GM12865 (cell line): ENCODE measurements around the gene PSMA7.

Source experiments
- DNase-seq: peaks from one replicate; pipeline ENCODE4 v3.0.0; 2010; ENCODE audit warnings: low read depth
- H3K4me3 ChIP-seq: 2 replicates; pipeline ENCODE4 v1.5.1; 2011; ENCODE audit warnings: mild to moderate bottlenecking, low read depth, low read length, control low read depth
- TF ChIP-seq, protein P1 (sequence below): IDR thresholded peaks from 2 replicates; pipeline ENCODE4 v1.5.1; 2011; ENCODE audit warnings: low read length, control low read depth, low read depth, inconsistent platforms; ENCODE audit not compliant: insufficient read depth; ENCODE audit errors: missing control alignments

PSMA7 gene

DNA sequence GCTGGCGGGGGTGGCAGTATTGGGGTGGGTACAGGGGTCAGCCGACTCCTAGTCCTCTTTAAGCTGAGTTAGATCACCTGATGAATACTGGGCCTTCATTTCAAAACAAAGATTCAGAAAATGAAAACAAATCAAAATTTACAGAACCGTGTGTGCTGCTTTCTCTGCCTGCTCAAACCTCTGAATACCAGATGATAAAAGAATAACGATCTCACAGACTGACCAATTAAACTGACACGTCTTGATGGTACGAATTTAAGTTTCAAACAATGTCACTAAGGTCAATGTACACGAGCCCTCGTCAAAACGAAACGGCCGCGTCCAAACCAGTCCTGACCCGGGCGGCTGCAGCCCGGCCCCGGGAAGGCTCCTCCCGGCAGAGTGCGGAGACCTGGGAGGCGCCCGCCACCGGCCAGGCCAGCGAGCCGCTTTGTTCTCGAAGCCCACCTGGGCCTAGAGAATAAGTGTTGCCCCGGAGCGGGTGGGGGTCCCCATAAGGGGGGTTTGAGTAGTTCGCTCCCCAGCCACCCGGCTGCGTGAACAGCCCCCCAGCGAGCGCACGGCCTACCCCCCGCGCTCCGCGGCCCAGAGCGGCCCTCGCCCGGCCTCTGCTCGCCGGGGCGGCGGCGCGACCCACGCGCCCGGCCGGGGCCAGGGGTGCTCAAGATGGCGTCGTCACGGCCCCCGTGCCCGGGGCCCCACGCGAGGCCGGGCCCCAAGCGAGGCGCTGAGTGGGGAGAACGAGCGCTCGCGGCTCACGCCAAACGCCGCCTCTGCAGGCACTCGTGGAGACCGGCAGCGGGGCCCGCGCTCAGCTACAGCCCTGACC, 728 bp downstream of the PSMA7 start:
- peak overlapping the region; percentile 65 for H3K4me3 ChIP-seq
- peak; percentile 19 for DNase-seq
- TF ChIP-seq, protein P1, sequence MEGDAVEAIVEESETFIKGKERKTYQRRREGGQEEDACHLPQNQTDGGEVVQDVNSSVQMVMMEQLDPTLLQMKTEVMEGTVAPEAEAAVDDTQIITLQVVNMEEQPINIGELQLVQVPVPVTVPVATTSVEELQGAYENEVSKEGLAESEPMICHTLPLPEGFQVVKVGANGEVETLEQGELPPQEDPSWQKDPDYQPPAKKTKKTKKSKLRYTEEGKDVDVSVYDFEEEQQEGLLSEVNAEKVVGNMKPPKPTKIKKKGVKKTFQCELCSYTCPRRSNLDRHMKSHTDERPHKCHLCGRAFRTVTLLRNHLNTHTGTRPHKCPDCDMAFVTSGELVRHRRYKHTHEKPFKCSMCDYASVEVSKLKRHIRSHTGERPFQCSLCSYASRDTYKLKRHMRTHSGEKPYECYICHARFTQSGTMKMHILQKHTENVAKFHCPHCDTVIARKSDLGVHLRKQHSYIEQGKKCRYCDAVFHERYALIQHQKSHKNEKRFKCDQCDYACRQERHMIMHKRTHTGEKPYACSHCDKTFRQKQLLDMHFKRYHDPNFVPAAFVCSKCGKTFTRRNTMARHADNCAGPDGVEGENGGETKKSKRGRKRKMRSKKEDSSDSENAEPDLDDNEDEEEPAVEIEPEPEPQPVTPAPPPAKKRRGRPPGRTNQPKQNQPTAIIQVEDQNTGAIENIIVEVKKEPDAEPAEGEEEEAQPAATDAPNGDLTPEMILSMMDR = no peak

DNA sequence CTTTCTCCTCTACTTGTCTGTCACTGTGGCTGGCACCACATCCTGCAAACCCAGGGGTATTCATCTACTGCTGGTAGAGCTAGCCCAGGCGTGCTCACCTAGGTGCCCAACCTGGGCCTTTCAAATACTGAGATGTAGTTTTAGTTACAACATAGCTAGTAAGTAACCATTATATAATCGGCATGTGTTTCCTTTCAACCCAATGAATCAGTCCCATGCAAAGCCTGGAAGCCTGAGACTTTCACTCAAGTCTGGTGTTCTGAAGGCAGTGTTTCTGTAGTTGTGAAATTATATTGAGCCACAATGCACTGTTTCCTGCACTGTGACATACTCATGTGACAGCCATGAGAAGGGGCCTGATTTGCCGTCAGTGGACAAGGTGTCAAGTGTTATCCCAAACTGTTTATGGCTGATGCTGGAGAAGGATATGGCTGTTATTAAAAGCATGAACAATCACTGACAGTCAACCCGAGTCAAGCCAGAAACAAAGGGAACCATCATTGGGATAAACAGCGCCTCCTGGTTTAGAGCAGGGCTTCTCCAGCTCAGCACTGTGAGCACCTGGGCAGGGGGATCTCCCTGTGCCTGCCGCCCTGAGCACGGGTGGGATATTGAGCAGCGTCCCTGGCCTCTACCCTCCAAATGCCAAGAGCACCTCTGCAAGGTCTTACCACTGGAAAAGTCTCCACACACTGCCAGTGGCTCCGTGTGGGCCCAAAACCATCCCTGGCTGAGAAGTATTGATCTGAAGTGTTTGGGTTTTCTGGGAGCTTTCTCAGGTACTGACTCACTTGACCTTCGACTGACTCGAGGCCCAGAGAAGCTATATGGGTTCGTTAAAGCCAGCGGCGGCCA, 1.6 kb downstream of the PSMA7 start:
- DNase-seq = peak; percentile 25
- TF ChIP-seq, protein P1 = peak; percentile 25

DNA sequence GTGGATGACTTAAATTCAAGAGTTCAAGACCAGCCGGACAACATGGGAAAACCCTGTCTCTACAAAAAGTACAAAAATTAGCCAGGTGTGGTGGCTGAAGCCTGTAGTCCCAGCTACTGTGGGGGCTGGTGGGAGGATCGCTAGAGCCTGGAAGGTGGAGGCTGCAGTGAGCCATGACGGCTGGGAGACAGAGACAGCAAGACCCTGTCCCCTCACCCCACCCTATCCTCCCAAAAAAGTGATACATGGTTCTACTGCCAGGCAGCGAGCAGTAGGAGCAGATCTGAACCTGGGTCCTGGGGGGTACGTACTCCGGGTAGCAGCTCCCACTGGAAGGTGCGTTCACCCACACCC, 2.2 kb downstream of the PSMA7 start:
- DNase-seq = no peak
- no peak overlapping the region for H3K4me3 ChIP-seq
- TF ChIP-seq, protein P1 = no peak

More for the DNA sequence above, 1.6 kb downstream of the PSMA7 start:
- H3K4me3 ChIP-seq = peak overlapping the region; percentile 65

DNA sequence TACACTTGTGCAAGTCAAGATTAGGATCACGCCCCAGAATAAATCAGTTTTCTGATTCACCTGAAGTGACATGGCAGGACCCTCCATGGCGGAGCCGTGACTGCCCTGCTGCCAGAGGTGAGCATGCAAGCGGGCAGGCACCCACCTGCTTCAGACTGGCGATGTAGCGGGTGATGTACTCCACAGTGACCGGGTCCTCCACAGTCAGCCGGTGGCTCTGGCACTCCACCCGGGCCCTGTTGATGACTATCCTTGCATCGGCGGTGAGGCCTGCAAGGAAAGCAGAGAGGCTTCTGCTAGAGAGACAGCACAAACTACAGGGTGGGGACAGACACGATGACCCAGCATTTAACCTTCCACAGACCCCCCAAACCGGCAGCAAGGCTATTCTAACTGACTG, 3.6 kb downstream of the PSMA7 start:
- DNase-seq = no peak

DNA sequence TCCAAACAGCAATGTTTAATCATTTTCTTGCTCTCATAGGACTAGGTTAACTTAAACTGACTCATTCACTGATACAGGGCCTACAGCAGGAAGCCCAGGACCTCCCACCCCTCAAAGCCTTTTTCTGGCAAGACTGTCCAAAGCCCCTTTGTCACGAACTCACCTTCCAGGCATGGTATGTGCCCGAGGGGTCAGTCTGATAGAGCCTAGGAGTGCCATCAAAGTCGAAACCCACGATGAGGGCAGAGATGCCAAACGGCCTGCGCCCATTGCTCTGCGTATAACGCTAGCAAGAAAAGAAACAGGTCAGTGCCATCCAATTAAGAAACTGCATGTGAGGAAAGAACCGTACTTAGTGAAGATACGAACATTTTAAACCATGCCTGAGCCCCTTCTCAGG, 4.3 kb downstream of the PSMA7 start:
- no peak for DNase-seq
- no peak overlapping the region for H3K4me3 ChIP-seq
- TF ChIP-seq, protein P1 = no peak

More for the DNA sequence above, 3.6 kb downstream of the PSMA7 start:
- H3K4me3 ChIP-seq = no peak overlapping the region
- TF ChIP-seq, protein P1 = no peak

DNA sequence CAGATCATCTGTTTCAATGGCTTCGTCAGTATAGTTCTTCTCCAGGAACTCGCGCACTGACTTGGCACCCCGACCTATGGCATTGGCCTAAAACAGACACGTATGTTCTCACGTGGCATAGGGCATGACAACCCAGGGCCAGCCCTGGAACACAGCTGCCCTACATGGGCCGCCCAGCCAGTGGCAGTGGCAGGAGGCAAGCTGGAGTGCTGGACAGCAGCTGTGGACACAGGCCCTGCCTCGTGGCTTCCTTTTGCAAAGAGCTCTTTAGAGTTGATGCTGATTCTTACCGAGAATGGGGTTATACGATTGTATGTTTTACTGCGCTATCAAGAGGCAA, 5.0 kb downstream of the PSMA7 start:
- TF ChIP-seq, protein P1 = no peak
- H3K4me3 ChIP-seq = no peak overlapping the region
- DNase-seq = no peak
